Endothelial cell of umbilical vein (primary cell): ENCODE data around the gene APOBEC3A. TPM values are rescaled to one million over a fixed set of nuclear protein-coding genes. Genes with fewer than 3 reads are reported as not detected.
"Not testable (repeated sequence)": the region's sequence is repeated elsewhere in the genome, so short reads cannot be mapped to it uniquely, and the experiment has no call there.

Experiments
- BruUV-seq: library from RNA; stranded (reverse); fragments of 400-500 nt; replicated peaks from 2 replicates; lab custom pipeline; 2021; lab: Mats Ljungman, UMichigan
- CTCF ChIA-PET: fragments of 300-600, 350-600 bp; sonication (Branson Sonifier 250); formaldehyde crosslinking; loops from one replicate; lab custom pipeline; 2021; ENCODE audit warnings: antibody characterized with exemption, inconsistent platforms; lab: Charles Lee
- POLR2A ChIA-PET: fragments of 300-600, 350-600 bp; sonication (Branson Sonifier 250); formaldehyde crosslinking; loops from one replicate; lab custom pipeline; 2021; ENCODE audit warnings: antibody characterized with exemption, inconsistent platforms; lab: Charles Lee
- DNase-seq: peaks from one replicate; pipeline ENCODE4 v3.0.0-alpha.2; 2011; ENCODE audit warnings: low read depth, low spot score
- FAIRE-seq: peaks from 2 replicates; lab custom pipeline; 2011; peaks lifted over from hg19 to GRCh38; lab: Jason Lieb, UNC
- H2AFZ ChIP-seq: 2 replicates; pipeline ENCODE4 v1.6.0; 2012; ENCODE audit warnings: low read depth, low read length, control low read depth, inconsistent platforms
- H3K27ac ChIP-seq: 2 replicates; pipeline ENCODE4 v1.5.1; 2011; ENCODE audit warnings: low read depth, mild to moderate bottlenecking, control low read depth, low read length, moderate library complexity; ENCODE audit not compliant: insufficient read depth
- H3K27me3 ChIP-seq, 2 experiments: 2 replicates each; pipeline versions ENCODE4 v1.6.0 to v1.6.1; 2011; ENCODE audit warnings: low read length in 2 of 2, mixed read lengths in 1 of 2; ENCODE audit not compliant: control insufficient read depth in 2 of 2, insufficient read depth in 2 of 2
- H3K36me3 ChIP-seq, 2 experiments: 2 replicates in 1 of 2; 3 replicates in 1 of 2; pipeline ENCODE4 v1.5.1; 2011; ENCODE audit warnings: low read length in 2 of 2, mild to moderate bottlenecking in 1 of 2, moderate library complexity in 1 of 2; ENCODE audit not compliant: control insufficient read depth in 2 of 2, insufficient read depth in 2 of 2; ENCODE audit errors: extremely low read depth in 1 of 2
- H3K4me1 ChIP-seq: 3 replicates; pipeline ENCODE4 v1.5.1; 2011; ENCODE audit warnings: mild to moderate bottlenecking, low read length; ENCODE audit not compliant: control insufficient read depth, insufficient read depth; ENCODE audit errors: extremely low read depth
- H3K4me2 ChIP-seq: 2 replicates; pipeline ENCODE4 v1.6.1; 2011; ENCODE audit warnings: low read length, control low read depth, mixed read lengths; ENCODE audit not compliant: insufficient read depth
- H3K4me3 ChIP-seq, 3 experiments: fragments of 200-600 bp in 1 of 3; sonication (generic), shearing (Covaris generic) in 1 of 3; replicated peaks in 1 of 3; 2 replicates each; pipeline ENCODE4 v1.5.1; 2011 to 2016; ENCODE audit warnings: control low read depth in 3 of 3, low read length in 3 of 3, mild to moderate bottlenecking in 2 of 3, inconsistent platforms in 1 of 3, low read depth in 1 of 3, moderate library complexity in 1 of 3; ENCODE audit not compliant: insufficient read depth in 1 of 3
- H3K79me2 ChIP-seq: 2 replicates; pipeline ENCODE4 v1.6.0; 2012; ENCODE audit warnings: low read length, inconsistent platforms; ENCODE audit not compliant: control insufficient read depth, insufficient read depth
- H3K9ac ChIP-seq: replicated peaks from 2 replicates; pipeline ENCODE3; 2011; ENCODE audit warnings: low read length, control low read depth; ENCODE audit not compliant: insufficient read depth; ENCODE audit errors: extremely low read depth
- H3K9me1 ChIP-seq: replicated peaks from 3 replicates; pipeline ENCODE4 v1.6.0; 2011; ENCODE audit warnings: mild to moderate bottlenecking, low read length; ENCODE audit not compliant: control insufficient read depth, insufficient read depth; ENCODE audit errors: extremely low read depth
- H3K9me3 ChIP-seq: replicated peaks from 2 replicates; pipeline ENCODE4 v1.5.1; 2012; ENCODE audit warnings: low read length, inconsistent platforms; ENCODE audit not compliant: control insufficient read depth, insufficient read depth
- H4K20me1 ChIP-seq: replicated peaks from 2 replicates; pipeline ENCODE3; 2011; ENCODE audit warnings: mild to moderate bottlenecking, low read length; ENCODE audit not compliant: control insufficient read depth, insufficient read depth; ENCODE audit errors: extremely low read depth
- EZH2 ChIP-seq: IDR thresholded peaks from 2 replicates; pipeline ENCODE4 v1.6.1; 2012; ENCODE audit warnings: borderline replicate concordance, low read depth, mild to moderate bottlenecking, moderate library complexity, low read length, inconsistent platforms; ENCODE audit not compliant: severe bottlenecking
- FOS ChIP-seq: IDR thresholded peaks from 2 replicates; pipeline ENCODE4 v1.6.1; 2011; ENCODE audit warnings: mild to moderate bottlenecking, low read length, moderate library complexity, borderline replicate concordance; ENCODE audit not compliant: insufficient read depth
- GATA2 ChIP-seq: IDR thresholded peaks from 2 replicates; pipeline ENCODE4 v1.7.0; 2011; ENCODE audit warnings: low read depth, mild to moderate bottlenecking, moderate library complexity, mixed read lengths, low read length; ENCODE audit not compliant: insufficient read length, insufficient read depth
- MAX ChIP-seq: IDR thresholded peaks from 2 replicates; pipeline ENCODE4 v1.6.1; 2011; ENCODE audit not compliant: insufficient read depth, insufficient read length
- POLR2A ChIP-seq: IDR thresholded peaks from 2 replicates; pipeline ENCODE4 v1.6.1; 2012; ENCODE audit warnings: low read depth, mild to moderate bottlenecking, control low read depth, low read length
- POLR2AphosphoS5 ChIP-seq: IDR thresholded peaks from 2 replicates; pipeline ENCODE4 v1.6.1; 2012; ENCODE audit warnings: low read depth, mild to moderate bottlenecking, control low read depth, low read length, moderate library complexity; ENCODE audit not compliant: insufficient read depth
- dilution Hi-C: fragments of 300-500 bp; cut with MboI; formaldehyde crosslinking; loops from one replicate; pipeline ENCODE4 v1.15.0; 2019; ENCODE audit warnings: low sequenced_read_pairs; ENCODE audit not compliant: extremely low pct_ligation_motif_present
- intact Hi-C: fragments of 100-400 bp; cut with micrococcal nuclease; formaldehyde crosslinking; loops from one replicate; pipeline ENCODE4 v1.10.0; 2022
- polyA plus RNA-seq, 4 experiments: library from polyadenylated mRNA; depleted of rRNA in 3 of 4; stranded (reverse) in 3 of 4; unstranded in 1 of 4; fragments of >200 nt; gene quantifications; 2 replicates each; pipeline versions ENCODE4 v1.2.1 to v1.2.3, GENCODE V29; 2011 to 2012; ENCODE audit warnings: missing spikeins in 1 of 4
- total RNA-seq: library from RNA; stranded (reverse); gene quantifications from 2 replicates; pipeline ENCODE4 v1.2.3, GENCODE V29; 2021

The APOBEC3A gene
- total and polyA plus RNA-seq, 2 donors (not counting 3 experiments of a cell fraction or from before 2014, with no cell fraction given): not detected

GRCh38 chr22:38989466-38989865, 32.1 kb downstream of the APOBEC3A start:
- DNase-seq: no peak
- ChIA-PET CTCF (no interaction called here), POLR2A (no interaction called here)
- no peaks in the 10 kb centered on the region for H4K20me1 ChIP-seq
- H3K9ac ChIP-seq: no peak overlapping the region
- TF ChIP-seq MAX (no peak), FOS (no peak), POLR2A (no peak), GATA2 (no peak), POLR2AphosphoS5 (no peak), EZH2 (no peak)
- H3K36me3 ChIP-seq: no peaks in the 10 kb centered on the region
- no peak overlapping the region for H2AFZ ChIP-seq
- intact Hi-C loops (loop anchor here (10.0 kb wide), 1 partner anchor 65 kb away; no protein-coding TSS in a partner anchor), dilution Hi-C loops (no loop called here)
- no peak overlapping the region for H3K27ac ChIP-seq
- no peaks in the 10 kb centered on the region for H3K9me3 ChIP-seq
- no peaks in the 10 kb centered on the region for H3K27me3 ChIP-seq
- BruUV-seq: no TSS peak
- H3K79me2 ChIP-seq: no peaks in the 10 kb centered on the region
- H3K4me1 ChIP-seq: no peaks in the 10 kb centered on the region
- no peaks in the 10 kb centered on the region for H3K9me1 ChIP-seq
- no peak for FAIRE-seq
- no peak overlapping the region for H3K4me3 ChIP-seq
- no peak overlapping the region for H3K4me2 ChIP-seq

GRCh38 chr22:38992871-38993371, 35.5 kb downstream of the APOBEC3A start:
- BruUV-seq, FAIRE-seq, H2AFZ ChIP-seq, H3K4me3 ChIP-seq, DNase-seq, H3K79me2 ChIP-seq, H3K9me3 ChIP-seq, POLR2A ChIA-PET, H3K9me1 ChIP-seq, H3K4me1 ChIP-seq, H4K20me1 ChIP-seq, H3K4me2 ChIP-seq, dilution Hi-C loops, H3K27me3 ChIP-seq, H3K9ac ChIP-seq, intact Hi-C loops, H3K36me3 ChIP-seq, H3K27ac ChIP-seq: not testable (repeated sequence)
- CTCF ChIA-PET: interaction anchor here (1.4 to 1.9 kb wide), 2 partner anchors 10 to 124 kb away, joined by 3 to 7 read pairs; no protein-coding TSS in a partner anchor
